ENCODE measurements around the gene MSLN. TPM values are rescaled to one million over a fixed set of nuclear protein-coding genes. Genes with fewer than 3 reads are reported as not detected.
A peak's percentile ranks its signal among the peaks of the same experiment; 100 is the strongest.

MSLN gene
- total and polyA plus RNA-seq, 2 of the 13 experiments (the other 11 are each of a cell fraction or from before 2014, with no cell fraction given): 2.0 to 2.3 TPM

GRCh38 chr16:764184-764750, 3.7 kb downstream of the MSLN start:
- no peak for FAIRE-seq
- CTCF ChIA-PET (ENCODE audit: low intra/inter-chr PET ratio, low total read pairs): no interaction called here
- H3K4me2 ChIP-seq (ENCODE audit: low read depth, low read length): no peak overlapping the region
- ATAC-seq: no peak
- H3K4me3 ChIP-seq (replicated peaks in 1 of 3; ENCODE audit: insufficient read depth in 1 of 3, low read depth in 2 of 3, low read length in 3 of 3): no peak overlapping the region
- no TSS peak for BruUV-seq (replicated peaks)
- no peaks in the 10 kb centered on the region for H4K20me1 ChIP-seq (ENCODE audit: insufficient read depth, low read length)
- H3K27me3 ChIP-seq (ENCODE audit: control insufficient read depth in 1 of 2, insufficient read depth in 2 of 2, low read length in 2 of 2): peaks cover 3 to 8% of the 10 kb centered on the region in 2 experiments; a peak in 4 of 5 replicates
- 61% methylated on average over 12 of the region's 20 CpGs for WGBS (ENCODE audit: low lambda C conversion rate)
- no peaks in the 10 kb centered on the region for H3K36me3 ChIP-seq (replicated peaks in 1 of 2; ENCODE audit: control insufficient read depth in 1 of 2, insufficient read depth in 2 of 2, low read length in 2 of 2)
- no peaks in the 10 kb centered on the region for H3K9me3 ChIP-seq (ENCODE audit: low read length)
- no peaks in the 10 kb centered on the region for H3K79me2 ChIP-seq (ENCODE audit: insufficient read depth, low read length)
- no peak for DNase-seq (ENCODE audit: low spot score)
- TF ChIP-seq PAWR (CRISPR knock-in tag; IDR thresholded peaks at IDR 0.05; ENCODE audit: borderline replicate concordance) (no peak), HNRNPL (IDR thresholded peaks at IDR 0.05; ENCODE audit: low read depth, low read length) (0 out of 2 replicates have a peak, but pooled peaks have one; percentile 23)
- intact Hi-C loops (cut with micrococcal nuclease; ENCODE audit: unreplicated experiment): no loop called here
- no peak overlapping the region for H3K27ac ChIP-seq (ENCODE audit: extremely low read length, insufficient read depth, low read length)
- in situ Hi-C loops (cut with HindIII; ENCODE audit: extremely low pct_ligation_motif_present, low pct_unique_long_range_greater_than_20kb): no loop called here
- peaks cover 32% of the 10 kb centered on the region for H3K4me1 ChIP-seq (ENCODE audit: insufficient read depth, low read length)
- no peak overlapping the region for H3K9ac ChIP-seq (ENCODE audit: insufficient read depth, low read depth, low read length)
- POLR2A ChIA-PET: no interaction called here
- H2AFZ ChIP-seq (ENCODE audit: low read length): no peak overlapping the region

DNA sequence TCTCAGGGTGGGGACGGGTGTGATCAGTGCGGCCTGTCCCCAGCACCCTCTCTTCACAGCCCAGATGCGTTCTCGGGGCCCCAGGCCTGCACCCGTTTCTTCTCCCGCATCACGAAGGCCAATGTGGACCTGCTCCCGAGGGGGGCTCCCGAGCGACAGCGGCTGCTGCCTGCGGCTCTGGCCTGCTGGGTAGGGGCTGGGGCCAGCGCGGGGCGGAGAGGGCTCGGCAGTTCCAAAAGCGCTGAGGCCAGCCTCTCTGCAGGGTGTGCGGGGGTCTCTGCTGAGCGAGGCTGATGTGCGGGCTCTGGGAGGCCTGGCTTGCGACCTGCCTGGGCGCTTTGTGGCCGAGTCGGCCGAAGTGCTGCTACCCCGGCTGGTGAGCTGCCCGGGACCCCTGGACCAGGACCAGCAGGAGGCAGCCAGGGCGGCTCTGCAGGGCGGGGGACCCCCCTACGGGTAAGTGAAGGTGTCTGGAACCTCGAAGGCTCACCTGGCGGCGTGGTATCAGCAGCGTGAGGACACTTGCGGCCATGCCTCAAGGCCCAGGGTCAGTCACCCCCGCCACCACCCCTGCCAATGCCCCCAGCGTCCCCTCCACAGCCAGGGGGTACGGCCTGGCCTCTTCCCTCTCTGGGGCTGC, 4.4 kb downstream of the MSLN start:
- H3K4me1 ChIP-seq (ENCODE audit: insufficient read depth, low read length): peaks cover 27% of the 10 kb centered on the region
- TF ChIP-seq TCF7 (IDR thresholded peaks at IDR 0.05; ENCODE audit: low read depth) (no peak), FOXA3 (CRISPR knock-in tag; IDR thresholded peaks at IDR 0.05) (no peak), POLR2G (IDR thresholded peaks at IDR 0.05; ENCODE audit: low read depth, low read length) (no peak), ZNF616 (CRISPR knock-in tag; IDR thresholded peaks at IDR 0.05; ENCODE audit: low read depth) (no peak), ZNF782 (CRISPR knock-in tag; IDR thresholded peaks at IDR 0.05; ENCODE audit: borderline replicate concordance) (no peak), ELF4 (CRISPR knock-in tag; IDR thresholded peaks at IDR 0.05; ENCODE audit: borderline replicate concordance) (no peak), NFATC3 (CRISPR knock-in tag; IDR thresholded peaks at IDR 0.05) (no peak), ETV6 (CRISPR knock-in tag; conservative IDR thresholded peaks at IDR 0.05) (no peak), TAF1 (CRISPR knock-in tag; IDR thresholded peaks at IDR 0.05) (no peak), ZBTB49 (CRISPR knock-in tag; IDR thresholded peaks at IDR 0.05; ENCODE audit: borderline replicate concordance) (no peak), ZNF547 (CRISPR knock-in tag; IDR thresholded peaks at IDR 0.05) (no peak), CHD4 (IDR thresholded peaks at IDR 0.05; ENCODE audit: borderline replicate concordance, low read length) (no peak), SPEN (CRISPR knock-in tag; IDR thresholded peaks at IDR 0.05; ENCODE audit: low read depth) (no peak)
- no peak overlapping the region for H3K4me3 ChIP-seq (replicated peaks in 1 of 3; ENCODE audit: insufficient read depth in 1 of 3, low read depth in 2 of 3, low read length in 3 of 3)
- intact Hi-C loops (cut with micrococcal nuclease; ENCODE audit: unreplicated experiment) (no loop called here), in situ Hi-C loops (cut with HindIII; ENCODE audit: extremely low pct_ligation_motif_present, low pct_unique_long_range_greater_than_20kb) (no loop called here)
- DNase-seq (ENCODE audit: low spot score) (no peak), ATAC-seq (no peak), FAIRE-seq (no peak)
- WGBS (ENCODE audit: low lambda C conversion rate): 79% methylated on average over 21 of the region's 38 CpGs
- no peak overlapping the region for H3K9ac ChIP-seq (ENCODE audit: insufficient read depth, low read depth, low read length)
- H3K9me3 ChIP-seq (ENCODE audit: low read length): no peaks in the 10 kb centered on the region
- no peaks in the 10 kb centered on the region for H3K79me2 ChIP-seq (ENCODE audit: insufficient read depth, low read length)
- H4K20me1 ChIP-seq (ENCODE audit: insufficient read depth, low read length): no peaks in the 10 kb centered on the region
- H3K27me3 ChIP-seq (ENCODE audit: control insufficient read depth in 1 of 2, insufficient read depth in 2 of 2, low read length in 2 of 2): peaks cover 2 to 4% of the 10 kb centered on the region in 2 experiments; a peak in 4 of 5 replicates
- H3K27ac ChIP-seq (ENCODE audit: extremely low read length, insufficient read depth, low read length): no peak overlapping the region
- H2AFZ ChIP-seq (ENCODE audit: low read length): no peak overlapping the region
- POLR2A ChIA-PET: no interaction called here
- H3K36me3 ChIP-seq (replicated peaks in 1 of 2; ENCODE audit: control insufficient read depth in 1 of 2, insufficient read depth in 2 of 2, low read length in 2 of 2): no peaks in the 10 kb centered on the region
- CTCF ChIA-PET (ENCODE audit: low intra/inter-chr PET ratio, low total read pairs): no interaction called here
- no peak overlapping the region for H3K4me2 ChIP-seq (ENCODE audit: low read depth, low read length)
- BruUV-seq (replicated peaks): no TSS peak

All from HepG2 (cell line).